Head of caudate nucleus (tissue), 42 donors: Measurements from ENCODE around the gene S100A5.
"Not testable (repeated sequence)": the region's sequence is repeated elsewhere in the genome, so short reads cannot be mapped to it uniquely, and the experiment has no call there.

Source experiments
- DNase-seq, 42 donors: peaks; one replicate each; pipeline versions ENCODE4 v3.0.0 to v3.0.0-alpha.2; 2020 to 2021; ENCODE audit warnings: mixed read lengths in 7 of 42
- intact Hi-C: fragments of 100-400 bp; cut with DNase I; formaldehyde crosslinking; loops from one replicate; pipeline ENCODE4 v1.15.0; 2022

The S100A5 gene

GRCh38 chr1:153568367-153569099, 27.8 kb upstream of the S100A5 start:
- DNase-seq: peak; percentile 74 to 96 (median 88)
- intact Hi-C loops: loop anchor here (1.0 kb wide), 1 partner anchor 58 kb away; no protein-coding TSS in a partner anchor

GRCh38 chr1:153567621-153568366, 27.1 kb upstream of the S100A5 start:
- intact Hi-C loops: loop anchor here (1.0 kb wide), 1 partner anchor 57 kb away; no protein-coding TSS in a partner anchor

GRCh38 chr1:153566414-153567371, 26.0 kb upstream of the S100A5 start:
- DNase-seq: peak in 40 of 42 donors; percentile 20 to 93 (median 54)
- intact Hi-C loops: no loop called here

More at GRCh38 chr1:153567621-153568366, 27.1 kb upstream of the S100A5 start:
- no peak for DNase-seq

GRCh38 chr1:153565529-153566374, 25.0 kb upstream of the S100A5 start, which contains the start of gene S100A2:
S100A2 (minus strand) TSS chr1:153565844; CDS start chr1:153563877, 1,967 bp downstream.
- no peak for DNase-seq
- intact Hi-C loops: no loop called here

GRCh38 chr1:153563991-153564390, 23.3 kb upstream of the S100A5 start:
- intact Hi-C loops: no loop called here
- DNase-seq: no peak

GRCh38 chr1:153563483-153563901, 22.8 kb upstream of the S100A5 start:
- intact Hi-C loops: no loop called here
- no peak for DNase-seq

GRCh38 chr1:153562021-153562420, 21.3 kb upstream of the S100A5 start:
- DNase-seq, intact Hi-C loops: not testable (repeated sequence)

- intact Hi-C loops: no loop called here
- no peak for DNase-seq
Measured at GRCh38 chr1:153561466-153561985, 20.8 kb upstream of the S100A5 start.

- intact Hi-C loops: no loop called here
- no peak for DNase-seq
Measured at GRCh38 chr1:153560771-153561465, 20.2 kb upstream of the S100A5 start.

- intact Hi-C loops: no loop called here
- DNase-seq: no peak
Measured at GRCh38 chr1:153560241-153560640, 19.5 kb upstream of the S100A5 start.

- DNase-seq: no peak
- intact Hi-C loops: no loop called here
Measured at GRCh38 chr1:153557877-153558276, 17.1 kb upstream of the S100A5 start.

- intact Hi-C loops: no loop called here
- no peak for DNase-seq
Measured at GRCh38 chr1:153556348-153556747, 15.6 kb upstream of the S100A5 start.

GRCh38 chr1:153553830-153554541, 13.3 kb upstream of the S100A5 start:
- peak in 1 of 42 donors; percentile 52 for DNase-seq
- intact Hi-C loops: no loop called here

GRCh38 chr1:153553096-153553495, 12.4 kb upstream of the S100A5 start:
- DNase-seq: no peak
- intact Hi-C loops: no loop called here

- intact Hi-C loops: no loop called here
- DNase-seq: no peak
Measured at GRCh38 chr1:153552335-153552734, 11.6 kb upstream of the S100A5 start.

GRCh38 chr1:153550827-153551500, 10.2 kb upstream of the S100A5 start:
- no peak for DNase-seq
- intact Hi-C loops: no loop called here
